Activated CD4-positive, alpha-beta T cell treated with anti-CD3 and anti-CD28 coated beads, Interleukin-2, Interleukin-6, amounts not matched to agents 100 ng/mL and 50 ng/mL, durations not matched to agents 16 hours and 8 hours (primary cell): ENCODE data around the gene MDP1.
"Not testable (repeated sequence)": the region's sequence is repeated elsewhere in the genome, so short reads cannot be mapped to it uniquely, and the experiment has no call there.

ENCODE experiments used
- DNase-seq: peaks from one replicate; pipeline ENCODE4 v3.0.0-alpha.2; 2020

The MDP1 gene

GRCh38 chr14:24228902-24229301, 13.0 kb upstream of the MDP1 start:
- no peak for DNase-seq

- DNase-seq: no peak
Measured at GRCh38 chr14:24226473-24226872, 10.6 kb upstream of the MDP1 start.

GRCh38 chr14:24224618-24225071, 8.8 kb upstream of the MDP1 start:
- no peak for DNase-seq

DNA sequence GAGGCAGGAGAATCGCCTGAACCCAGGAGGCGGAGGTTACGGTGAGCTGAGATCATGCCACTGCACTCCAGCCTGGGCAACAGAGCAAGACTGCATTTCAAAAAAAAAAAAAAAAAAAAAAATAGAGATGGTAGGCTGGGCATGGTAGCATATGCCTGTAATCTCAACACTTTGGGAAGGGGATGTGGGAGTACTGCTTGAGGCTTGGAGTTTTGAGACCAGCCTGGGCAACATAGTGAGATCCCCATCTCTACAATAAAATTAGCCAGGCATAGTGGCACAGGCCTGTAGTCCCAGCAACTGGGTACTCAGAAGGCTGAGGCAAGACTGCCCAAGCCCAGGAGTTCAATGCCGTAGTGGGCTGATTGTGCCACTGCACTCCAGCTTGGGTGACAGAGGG, 7.1 kb upstream of the MDP1 start:
- DNase-seq: not testable (repeated sequence)

DNA sequence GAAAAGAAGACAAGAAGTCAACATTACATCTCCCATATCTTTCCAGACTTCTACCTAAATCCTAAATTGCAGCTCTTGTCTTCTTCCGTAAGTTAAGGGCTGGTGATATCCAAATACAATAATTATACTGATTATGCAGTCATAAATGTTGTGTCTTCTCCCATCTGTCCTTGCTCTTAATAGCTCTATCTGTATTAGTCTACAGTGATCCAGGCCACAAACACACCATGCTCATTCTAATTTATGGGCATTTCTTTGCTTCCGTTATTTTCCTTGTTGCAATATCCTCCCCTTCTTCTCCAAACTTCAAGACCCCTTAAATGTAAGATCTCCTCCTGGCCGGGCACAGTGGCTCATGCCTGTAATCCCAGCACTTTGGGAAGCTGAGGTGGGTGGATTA, 3.7 kb upstream of the MDP1 start:
- no peak for DNase-seq

- no peak for DNase-seq
Measured at GRCh38 chr14:24219080-24219479, 3.2 kb upstream of the MDP1 start.

GRCh38 chr14:24216876-24217275, 1.0 kb upstream of the MDP1 start:
- not testable (repeated sequence) for DNase-seq

DNA sequence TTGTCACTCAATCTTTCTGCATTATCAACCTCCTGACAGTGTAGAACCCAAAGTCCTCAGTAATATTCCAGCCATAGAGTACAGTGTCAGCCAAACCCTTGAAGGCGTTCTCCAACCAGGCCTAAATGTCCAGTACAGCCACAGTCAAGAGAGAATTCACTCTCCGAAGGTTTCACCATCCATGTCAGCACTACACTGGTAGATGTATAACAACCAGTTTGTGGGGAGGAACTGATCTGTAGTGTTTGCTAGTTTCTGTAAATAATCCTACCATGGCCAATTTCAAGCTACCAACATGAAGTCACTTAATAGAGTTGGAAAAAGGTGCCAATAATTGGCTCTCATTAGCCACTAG, 456 bp upstream of the MDP1 start:
- DNase-seq: no peak

DNA sequence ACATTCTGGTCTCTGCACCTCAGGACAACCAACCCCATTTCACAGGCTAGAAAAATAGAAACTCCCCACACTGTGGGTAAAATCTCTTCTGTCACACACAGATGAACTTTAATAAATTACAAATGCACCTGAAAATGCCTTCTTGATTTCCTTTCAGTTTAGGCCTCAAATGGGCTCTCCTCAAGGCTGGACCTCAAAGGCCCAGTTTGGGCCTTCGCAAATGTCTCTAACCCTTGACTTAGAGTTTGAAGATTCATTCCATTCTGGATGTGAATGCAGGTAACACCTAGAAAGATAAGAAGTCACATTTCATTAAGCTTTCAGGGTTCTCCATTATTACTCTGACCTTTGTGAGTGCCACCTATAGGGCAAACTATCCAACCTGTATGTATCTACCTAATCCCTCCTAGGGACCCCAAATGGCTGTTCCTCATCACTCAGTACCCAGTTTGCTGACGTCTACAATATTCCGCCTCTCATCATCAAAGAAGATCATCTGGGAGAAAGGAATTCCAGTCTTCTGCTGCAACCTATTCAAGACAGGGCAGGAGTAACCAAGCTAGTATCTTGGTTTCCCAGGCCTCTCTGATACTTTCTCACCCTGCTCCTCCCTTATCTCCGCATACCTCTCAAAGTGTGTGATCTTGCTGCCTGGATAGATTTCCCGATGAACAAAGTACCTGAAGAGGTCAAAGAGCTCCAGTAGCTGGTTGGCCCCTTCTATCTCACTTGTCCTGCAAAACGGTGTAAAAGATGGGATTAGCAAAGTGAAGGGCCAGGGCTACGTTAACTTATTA, 1.8 kb downstream of the MDP1 start:
- DNase-seq: no peak

- peak; percentile 98 for DNase-seq
Measured at GRCh38 chr14:24212924-24213865, 2.7 kb downstream of the MDP1 start, which contains the start of gene CHMP4A. CHMP4A (minus strand) TSS chr14:24213488; CDS start chr14:24213439, 49 bp downstream.

DNA sequence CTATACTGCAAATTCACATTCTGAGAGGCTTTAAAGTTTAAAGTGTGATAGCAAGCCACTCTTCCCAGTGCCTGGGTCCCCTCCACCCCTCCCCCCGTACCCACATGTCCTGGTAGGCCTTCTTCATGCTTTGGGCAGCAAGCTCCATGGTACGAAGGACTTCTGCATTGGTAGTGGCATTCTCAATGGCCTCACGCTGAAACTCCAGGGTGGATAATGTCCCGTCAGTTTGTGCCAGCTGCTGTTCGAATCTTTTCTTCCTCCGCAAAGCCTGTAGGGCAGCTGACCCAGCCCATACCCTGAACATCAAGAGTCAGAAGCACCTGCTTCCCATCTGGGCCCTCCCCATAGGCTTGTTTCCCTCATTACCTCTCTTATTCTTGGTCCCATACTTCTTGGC, 4.6 kb downstream of the MDP1 start:
- DNase-seq: no peak

DNA sequence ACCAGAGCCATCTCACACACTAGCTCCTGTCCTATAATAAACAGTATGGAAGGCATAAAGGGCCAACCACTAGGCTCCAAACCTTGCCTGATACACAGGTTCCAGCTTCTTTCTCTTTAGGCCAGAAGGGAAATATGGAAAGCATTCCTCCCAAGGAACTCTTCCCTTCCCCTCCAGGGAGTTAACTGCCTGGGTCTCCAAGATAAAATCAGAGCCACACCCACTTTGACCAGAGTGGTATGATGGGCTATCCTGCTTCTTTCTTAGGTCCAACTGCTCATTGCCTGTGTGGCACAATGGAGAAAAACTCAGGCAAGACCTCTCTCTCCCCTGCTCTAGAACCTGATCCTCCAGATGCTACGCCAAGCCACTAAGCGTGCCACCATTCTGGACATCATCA, 8.2 kb downstream of the MDP1 start:
- no peak for DNase-seq

- no peak for DNase-seq
Measured at GRCh38 chr14:24207104-24207551, 8.7 kb downstream of the MDP1 start.

DNA sequence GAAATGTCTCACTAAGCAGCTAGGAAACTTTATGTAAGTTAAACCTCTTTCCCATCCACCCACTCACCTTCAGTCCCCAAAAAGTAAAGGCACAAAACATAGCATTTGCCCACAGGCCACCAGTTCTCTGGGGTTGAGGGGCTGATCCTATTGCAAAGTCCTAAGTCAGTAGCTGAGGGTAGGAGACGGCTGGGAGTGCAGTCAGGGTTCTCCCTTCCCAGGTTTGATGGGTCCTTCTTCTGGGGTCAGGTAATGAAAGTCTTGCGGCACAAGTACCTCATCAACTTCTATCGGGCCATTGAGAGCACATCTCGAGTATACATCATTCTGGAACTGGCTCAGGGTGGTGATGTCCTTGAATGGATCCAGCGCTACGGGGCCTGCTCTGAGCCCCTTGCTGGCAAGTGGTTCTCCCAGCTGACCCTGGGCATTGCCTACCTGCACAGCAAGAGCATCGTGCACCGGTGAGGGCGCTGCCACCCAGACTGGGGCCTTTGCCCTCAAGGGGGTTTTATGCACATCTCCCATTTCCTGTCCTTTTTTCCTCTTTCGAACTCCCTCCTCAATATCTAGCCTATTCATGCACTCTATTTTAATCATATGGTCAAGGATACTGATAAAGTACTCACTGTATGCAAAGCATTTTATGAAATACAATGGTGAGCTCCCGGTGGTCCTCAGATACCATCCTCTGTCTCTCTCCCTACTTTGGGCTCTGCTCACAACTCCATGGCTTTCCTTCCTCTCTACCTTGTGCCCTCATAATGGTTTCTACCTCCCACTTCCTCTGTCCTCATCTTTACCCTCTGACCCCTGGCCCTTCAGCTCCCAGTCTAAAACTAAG, 9.4 kb downstream of the MDP1 start:
- no peak for DNase-seq

DNA sequence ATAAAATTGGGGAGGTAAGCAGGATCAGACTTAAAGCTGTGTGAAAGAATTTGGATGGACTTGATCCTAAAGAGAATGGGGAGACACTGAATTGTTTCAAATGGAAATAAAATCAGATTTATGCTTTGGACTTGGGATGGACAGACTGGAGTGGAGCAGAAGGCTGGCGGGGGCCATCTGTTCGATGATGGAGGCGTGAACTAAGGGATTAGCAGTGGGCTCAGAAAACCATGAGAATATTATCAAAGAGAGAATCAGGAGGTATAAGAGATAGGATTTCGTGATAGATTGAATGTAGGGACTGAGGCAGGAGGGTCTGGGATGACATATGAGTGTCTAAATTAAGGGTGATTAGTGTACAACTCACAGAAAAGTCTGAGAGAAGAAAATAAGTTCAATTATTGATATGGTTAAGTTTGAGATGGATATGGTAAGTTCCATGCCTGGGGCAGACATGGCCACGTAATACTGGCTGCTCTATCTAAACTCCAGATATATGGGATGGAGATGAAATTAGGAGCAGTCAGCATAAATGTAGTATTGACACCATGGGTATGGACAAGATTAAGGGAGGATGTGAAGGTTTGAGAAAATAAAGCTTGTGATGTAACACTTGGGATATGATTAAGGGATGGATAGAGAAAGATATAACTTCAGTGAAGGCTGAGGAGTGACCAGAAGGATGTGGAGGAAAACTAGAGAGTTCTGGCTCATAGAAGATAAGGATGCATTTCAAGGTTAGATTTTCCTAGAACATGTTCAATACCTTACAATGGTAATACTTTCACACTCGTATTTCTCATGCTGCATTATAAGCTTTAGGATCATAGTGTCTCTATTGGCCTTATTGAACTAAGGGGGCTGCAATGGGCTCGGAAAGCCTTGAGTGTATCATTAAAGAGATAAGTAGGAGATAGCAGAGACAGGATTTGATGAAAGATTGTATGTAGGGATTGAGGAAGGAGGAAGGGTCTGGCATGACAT, 11.4 kb downstream of the MDP1 start:
- no peak for DNase-seq

DNA sequence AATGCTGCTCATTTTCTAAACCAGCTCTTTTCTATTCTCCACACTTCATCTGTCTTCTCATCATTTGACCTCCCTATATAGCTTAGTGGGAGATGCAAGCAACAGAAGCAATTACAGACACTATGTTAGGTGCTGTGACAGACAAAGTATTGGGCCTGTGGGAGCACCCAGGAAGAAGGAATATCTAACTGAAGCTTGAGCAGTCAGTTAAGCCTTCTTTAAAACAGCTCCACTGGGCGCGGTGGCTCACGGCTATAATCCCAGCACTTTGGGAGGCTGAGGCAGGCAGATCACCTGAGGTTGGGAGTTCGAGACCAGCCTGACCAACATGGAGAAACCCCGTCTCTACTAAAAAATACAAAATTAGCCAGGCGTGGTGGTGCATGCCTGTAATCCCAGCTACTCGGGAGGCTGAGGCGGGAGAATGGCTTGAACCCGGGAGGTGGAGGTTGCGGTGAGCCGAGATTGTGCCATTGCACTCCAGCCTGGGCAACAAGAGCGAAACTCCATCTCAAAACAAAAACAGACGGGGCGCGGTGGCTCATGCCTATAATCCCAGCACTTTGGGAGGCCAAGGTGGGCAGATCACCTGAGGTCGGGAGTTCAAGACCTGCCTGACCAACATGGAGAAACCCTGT, 12.5 kb downstream of the MDP1 start:
- not testable (repeated sequence) for DNase-seq

GRCh38 chr14:24202538-24202937, 13.3 kb downstream of the MDP1 start:
- not testable (repeated sequence) for DNase-seq

- no peak for DNase-seq
Measured at GRCh38 chr14:24198814-24199524, 16.9 kb downstream of the MDP1 start.

- no peak for DNase-seq
Measured at GRCh38 chr14:24197056-24197450, 18.8 kb downstream of the MDP1 start.
